GM23338 (cell line): ENCODE data around the gene PRDM5. TPM values are rescaled to one million over a fixed set of nuclear protein-coding genes. Genes with fewer than 3 reads are reported as not detected.

Experiments used
- ATAC-seq: fragments of 200-7000 bp; cut with Tn5 transposase; 3 replicates; pipeline ENCODE4 v1.9.1; 2020
- DNase-seq: peaks from one replicate; pipeline ENCODE4 v3.0.0-alpha.2; 2015; ENCODE audit warnings: low spot score
- H2AFZ ChIP-seq: fragments of 200-600 bp; sonication (generic); 2 replicates; pipeline ENCODE4 v1.8.0; 2016; ENCODE audit warnings: antibody characterized with exemption, mild to moderate bottlenecking, moderate library complexity
- H3F3A ChIP-seq: fragments of 200-600 bp; sonication (generic); replicated peaks from 2 replicates; pipeline ENCODE4 v1.8.0; 2017; ENCODE audit warnings: antibody characterized with exemption, mixed run types, low read depth
- H3K27ac ChIP-seq: fragments of 200-600 bp; sonication (generic); 2 replicates; pipeline ENCODE4 v1.6.1; 2016; ENCODE audit warnings: low read depth
- H3K27me3 ChIP-seq: fragments of 200-600 bp; sonication (generic); 2 replicates; pipeline ENCODE4 v1.8.0; 2016; ENCODE audit warnings: mild to moderate bottlenecking, mixed run types, moderate library complexity; ENCODE audit not compliant: insufficient read depth
- H3K36me3 ChIP-seq: fragments of 200-600 bp; sonication (generic); 2 replicates; pipeline ENCODE4 v1.8.0; 2016; ENCODE audit warnings: mild to moderate bottlenecking; ENCODE audit not compliant: insufficient read depth
- H3K4me1 ChIP-seq: fragments of 200-600 bp; sonication (generic); 2 replicates; pipeline ENCODE4 v1.8.0; 2016; ENCODE audit warnings: mild to moderate bottlenecking, moderate library complexity; ENCODE audit not compliant: insufficient read depth
- H3K4me2 ChIP-seq: fragments of 200-600 bp; sonication (generic); 2 replicates; pipeline ENCODE4 v1.7.1; 2017; ENCODE audit warnings: mixed run types
- H3K4me3 ChIP-seq: fragments of 200-600 bp; sonication (generic); 2 replicates; pipeline ENCODE4 v1.6.1; 2016; ENCODE audit warnings: mixed run types
- H3K79me2 ChIP-seq: fragments of 200-600 bp; sonication (generic); replicated peaks from 2 replicates; pipeline ENCODE4 v1.8.0; 2017; ENCODE audit warnings: mild to moderate bottlenecking; ENCODE audit not compliant: insufficient read depth
- H3K9me2 ChIP-seq: fragments of 200-600 bp; sonication (generic); 2 replicates; pipeline ENCODE4 v1.8.0; 2017; ENCODE audit not compliant: insufficient read depth
- H4K20me1 ChIP-seq: fragments of 200-600 bp; sonication (generic); replicated peaks from 2 replicates; pipeline ENCODE4 v1.8.0; 2017; ENCODE audit warnings: mild to moderate bottlenecking; ENCODE audit not compliant: insufficient read depth
- H3K27ac Mint-ChIP-seq: 2 replicates; pipeline ENCODE4 v1.8.0; 2020; ENCODE audit warnings: inconsistent platforms, mild to moderate bottlenecking, moderate library complexity, mixed read lengths
- H3K27me3 Mint-ChIP-seq: 3 replicates; pipeline ENCODE4 v1.8.0; 2022; ENCODE audit warnings: low read depth, mild to moderate bottlenecking, moderate library complexity, mixed read lengths, inconsistent platforms; ENCODE audit not compliant: insufficient read depth, poor library complexity
- H3K36me3 Mint-ChIP-seq: 3 replicates; pipeline ENCODE4 v1.8.0; 2021; ENCODE audit warnings: low read depth, mild to moderate bottlenecking, inconsistent platforms, moderate library complexity, mixed read lengths
- H3K4me1 Mint-ChIP-seq: 3 replicates; pipeline ENCODE4 v1.8.0; 2020; ENCODE audit warnings: mild to moderate bottlenecking, inconsistent platforms, mixed read lengths
- H3K4me3 Mint-ChIP-seq: 3 replicates; pipeline ENCODE4 v1.8.0; 2021; ENCODE audit warnings: moderate library complexity, mild to moderate bottlenecking, inconsistent platforms, mixed read lengths
- H3K9me3 Mint-ChIP-seq: 3 replicates; pipeline ENCODE4 v1.8.0; 2020; ENCODE audit warnings: moderate library complexity, mild to moderate bottlenecking, inconsistent platforms, mixed read lengths
- CREB1 ChIP-seq: fragments of 250-450 bp; sonication (Bioruptor Pico); IDR thresholded peaks from 2 replicates; pipeline ENCODE4 v1.5.0; 2020; ENCODE audit warnings: low read depth, mild to moderate bottlenecking, moderate library complexity
- ETS1 ChIP-seq: IDR thresholded peaks from 2 replicates; pipeline ENCODE4 v1.6.1; 2016; ENCODE audit warnings: antibody characterized with exemption
- POLR2AphosphoS5 ChIP-seq: IDR thresholded peaks from 2 replicates; pipeline ENCODE4 v1.6.1; 2016; ENCODE audit warnings: antibody characterized with exemption, low read depth
- STAT1 ChIP-seq: IDR thresholded peaks from one replicate; pipeline ENCODE4 v1.6.1; 2016; ENCODE audit warnings: antibody characterized with exemption; ENCODE audit not compliant: unreplicated experiment
- ZNF114 ChIP-seq: fragments of 250-450 bp; sonication (Bioruptor Pico); IDR thresholded peaks from 2 replicates; pipeline ENCODE4 v1.5.0; 2020; ENCODE audit warnings: mild to moderate bottlenecking, moderate library complexity
- ZNF331 ChIP-seq: fragments of 250-450 bp; sonication (Bioruptor Pico); IDR thresholded peaks from 2 replicates; pipeline ENCODE4 v1.5.0; 2020; ENCODE audit warnings: low read depth, mild to moderate bottlenecking, moderate library complexity
- ZNF462 ChIP-seq: fragments of 250-450 bp; sonication (Bioruptor Pico); IDR thresholded peaks from 2 replicates; pipeline ENCODE4 v1.5.0; 2020; ENCODE audit warnings: mild to moderate bottlenecking, moderate library complexity
- polyA plus RNA-seq: library from polyadenylated mRNA; unstranded; fragments of >200 nt; fragmentation: Nextera tagmentation; extraction: Ambion mirVana; gene quantifications from 2 replicates; pipeline ENCODE4 v1.2.1, GENCODE V29; 2016
- total RNA-seq: library from RNA; depleted of rRNA; stranded (reverse); fragments of >200 nt; shearing (Covaris generic); gene quantifications from 2 replicates; pipeline ENCODE4 v1.2.3, GENCODE V29; 2014

Gene PRDM5
- total and polyA plus RNA-seq, 2 experiments from 2014 or later: 11.2 to 40.4 TPM

GRCh38 chr4:120733054-120733453 is 189.5 kb downstream of the PRDM5 start (continued):
- no peak for TF ChIP-seq ZNF462

DNA sequence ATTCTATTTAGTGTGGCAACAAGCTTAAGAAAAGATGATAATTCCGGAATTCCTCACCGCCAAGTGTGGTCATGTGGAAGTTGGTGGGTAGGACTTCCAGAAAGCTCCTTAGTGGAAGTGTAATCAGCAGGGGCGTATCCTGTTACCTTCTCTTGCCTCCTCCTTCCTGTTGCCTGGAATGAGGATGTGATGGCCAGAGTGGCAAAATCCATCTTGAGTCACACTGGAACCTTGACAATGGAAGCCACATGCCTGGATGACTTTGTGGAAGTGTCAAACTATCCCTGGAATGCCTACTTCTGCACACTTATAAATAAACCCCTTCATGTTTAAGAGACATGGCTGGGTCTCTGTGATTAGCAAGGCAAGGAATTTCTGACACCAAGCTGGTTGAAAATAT is 191.0 kb downstream of the PRDM5 start:
- Histone ChIP-seq H3K79me2 (no peaks in the 10 kb centered on the region), H3K4me1 (no peaks in the 10 kb centered on the region; the same call in 1 of the 2 replicates), H3K9me2 (no peaks in the 10 kb centered on the region), H3K27me3 (no peaks in the 10 kb centered on the region), H3F3A (no peaks in the 10 kb centered on the region), H4K20me1 (no peaks in the 10 kb centered on the region), H3K4me3 (no peak overlapping the region), H2AFZ (no peak overlapping the region), H3K27ac (no peak overlapping the region), H3K36me3 (no peaks in the 10 kb centered on the region), H3K4me2 (no peak overlapping the region)
- Mint-ChIP-seq H3K27ac (no peak overlapping the region; the same call in 1 of the 2 replicates), H3K9me3 (no peaks in the 10 kb centered on the region), H3K4me1 (peaks cover 25% of the 10 kb centered on the region), H3K4me3 (no peak overlapping the region), H3K36me3 (no peaks in the 10 kb centered on the region), H3K27me3 (peaks cover 3% of the 10 kb centered on the region)
- no peak; the same call in 2 of the 3 replicates for ATAC-seq
- no peak for DNase-seq
- TF ChIP-seq ZNF114 (CRISPR knock-in tag) (no peak), ZNF462 (no peak), ZNF331 (CRISPR knock-in tag) (no peak), ETS1 (no peak), POLR2AphosphoS5 (no peak), CREB1 (no peak), STAT1 (no peak)
